ENCODE measurements around the gene DNAJB12. TPM values are rescaled to one million over a fixed set of nuclear protein-coding genes. Genes with fewer than 3 reads are reported as not detected.

Gene DNAJB12
- total and polyA plus RNA-seq, 10 of the 15 experiments (the other 5 are each of a cell fraction or from before 2014, with no cell fraction given): 4.6 to 31.6 (median 18.8) TPM

DNA sequence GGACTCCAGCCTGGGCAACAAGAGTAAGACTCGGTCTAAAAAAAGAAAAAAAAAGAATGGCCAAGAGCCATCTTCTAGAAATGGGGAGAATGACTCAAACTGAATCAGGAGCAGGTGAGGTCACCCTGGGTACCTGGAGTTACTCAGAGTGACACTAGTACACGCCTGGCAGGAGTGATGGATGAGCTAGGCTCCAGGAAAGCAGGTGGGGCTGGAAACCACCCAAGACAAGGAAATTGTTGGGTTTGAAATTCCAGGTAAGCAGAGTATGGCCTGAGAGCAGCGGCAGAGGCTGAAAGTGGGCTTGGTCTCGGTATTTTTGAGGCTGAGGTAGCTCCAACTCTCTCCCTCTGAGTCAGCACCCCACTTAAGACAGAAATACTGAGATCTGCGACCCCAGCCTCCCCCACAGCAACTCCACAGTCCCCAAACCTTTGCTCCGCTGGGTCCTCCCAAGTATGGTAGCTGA is 62.5 kb downstream of the DNAJB12 start (continued):
- TF ChIP-seq HDAC6 (IDR thresholded peaks at IDR 0.05; ENCODE audit: unreplicated experiment) (no peak), NR2C1 (IDR thresholded peaks at IDR 0.05) (no peak), E2F8 (IDR thresholded peaks at IDR 0.05; ENCODE audit: low read depth, partially characterized antibody) (no peak), PBX3 (IDR thresholded peaks at IDR 0.05; ENCODE audit: insufficient replicate concordance, low read depth, low read length) (peak; percentile 77), TARDBP (IDR thresholded peaks at IDR 0.05; ENCODE audit: borderline replicate concordance) (no peak), ZBTB4 (CRISPR knock-in tag; IDR thresholded peaks at IDR 0.05) (no peak), RCOR1 (conservative IDR thresholded peaks at IDR 0.05; ENCODE audit: low read depth, low read length) (no peak), STAT1 (conservative IDR thresholded peaks at IDR 0.05) (no peak), NFXL1 (IDR thresholded peaks at IDR 0.05; ENCODE audit: borderline replicate concordance) (no peak), FOXM1 (IDR thresholded peaks at IDR 0.05; ENCODE audit: low read depth, low read length) (peak; percentile 39; the same call in 1 of the 2 replicates), HDGF (IDR thresholded peaks at IDR 0.05) (no peak), ZNF622 (IDR thresholded peaks at IDR 0.05) (no peak), LARP7 (IDR thresholded peaks at IDR 0.05) (no peak), NFIC (IDR thresholded peaks at IDR 0.05; ENCODE audit: low read depth, low read length) (peak; percentile 75; the same call in 1 of the 2 replicates), ZNF592 (IDR thresholded peaks at IDR 0.05) (no peak)
- TF ChIP-seq, protein P1, sequence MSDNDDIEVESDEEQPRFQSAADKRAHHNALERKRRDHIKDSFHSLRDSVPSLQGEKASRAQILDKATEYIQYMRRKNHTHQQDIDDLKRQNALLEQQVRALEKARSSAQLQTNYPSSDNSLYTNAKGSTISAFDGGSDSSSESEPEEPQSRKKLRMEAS (IDR thresholded peaks at IDR 0.05; ENCODE audit: low read depth, low read length): no peak
- TF ChIP-seq, protein P2, sequence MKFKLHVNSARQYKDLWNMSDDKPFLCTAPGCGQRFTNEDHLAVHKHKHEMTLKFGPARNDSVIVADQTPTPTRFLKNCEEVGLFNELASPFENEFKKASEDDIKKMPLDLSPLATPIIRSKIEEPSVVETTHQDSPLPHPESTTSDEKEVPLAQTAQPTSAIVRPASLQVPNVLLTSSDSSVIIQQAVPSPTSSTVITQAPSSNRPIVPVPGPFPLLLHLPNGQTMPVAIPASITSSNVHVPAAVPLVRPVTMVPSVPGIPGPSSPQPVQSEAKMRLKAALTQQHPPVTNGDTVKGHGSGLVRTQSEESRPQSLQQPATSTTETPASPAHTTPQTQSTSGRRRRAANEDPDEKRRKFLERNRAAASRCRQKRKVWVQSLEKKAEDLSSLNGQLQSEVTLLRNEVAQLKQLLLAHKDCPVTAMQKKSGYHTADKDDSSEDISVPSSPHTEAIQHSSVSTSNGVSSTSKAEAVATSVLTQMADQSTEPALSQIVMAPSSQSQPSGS (IDR thresholded peaks at IDR 0.05; ENCODE audit: low read length): peak; percentile 60; the same call in 1 of the 2 replicates

Data from GM12878 (cell line).